GM12891 (cell line): ENCODE measurements around the gene EHD4.

Experiments
- PAX5 ChIP-seq: IDR thresholded peaks from 2 replicates; pipeline ENCODE4 v1.6.1; 2011; ENCODE audit warnings: low read length, moderate library complexity, mild to moderate bottlenecking; ENCODE audit not compliant: insufficient read depth, severe bottlenecking
- POLR2A ChIP-seq: IDR thresholded peaks from 2 replicates; pipeline ENCODE4 v1.6.1; 2011; ENCODE audit warnings: low read depth, low read length, control low read depth
- POLR2AphosphoS5 ChIP-seq: IDR thresholded peaks from 2 replicates; pipeline ENCODE4 v1.6.1; 2011; ENCODE audit warnings: low read depth, low read length, control low read depth
- POU2F2 ChIP-seq: IDR thresholded peaks from 2 replicates; pipeline ENCODE4 v1.6.1; 2011; ENCODE audit warnings: low read depth, mild to moderate bottlenecking, control low read depth, low read length, moderate library complexity
- SPI1 ChIP-seq: IDR thresholded peaks from 2 replicates; pipeline ENCODE4 v1.6.1; 2011; ENCODE audit warnings: low read depth, low read length, control low read depth
- TAF1 ChIP-seq: IDR thresholded peaks from 2 replicates; pipeline ENCODE4 v1.6.1; 2011; ENCODE audit warnings: low read depth, low read length, control low read depth

DNA sequence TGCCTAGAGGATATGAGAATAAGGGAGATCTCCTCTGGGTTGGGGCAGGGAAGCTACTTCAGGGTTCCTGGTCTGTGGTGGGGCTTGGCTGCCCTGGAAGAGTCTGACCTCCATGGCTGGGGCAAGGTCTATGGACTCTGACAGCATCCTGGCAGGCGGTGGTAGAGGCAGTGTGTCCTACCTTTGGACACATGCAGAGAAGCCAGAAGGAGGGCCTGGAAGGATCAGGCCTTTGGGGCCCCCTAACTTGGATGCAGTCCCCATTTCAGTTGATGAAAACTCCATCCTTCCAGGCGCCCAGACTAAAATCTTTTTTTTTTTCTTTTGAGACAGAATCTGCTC, 88.9 kb downstream of the EHD4 start:
- TF ChIP-seq POLR2AphosphoS5: no peak
- no peak for TF ChIP-seq POLR2A
- no peak for TF ChIP-seq TAF1
- TF ChIP-seq SPI1: no peak
- TF ChIP-seq PAX5: no peak
- TF ChIP-seq POU2F2: no peak
